Neural progenitor cell (in vitro differentiated cells): ENCODE data around the gene IFIT5. TPM values are rescaled to one million over a fixed set of nuclear protein-coding genes. Genes with fewer than 3 reads are reported as not detected.

Source experiments
- DNase-seq: peaks from one replicate; pipeline ENCODE4 v3.0.0-alpha.2; 2016; ENCODE audit warnings: low spot score
- H2AFZ ChIP-seq: fragments of 200-600 bp; sonication (generic); replicated peaks from 2 replicates; pipeline ENCODE4 v1.6.1; 2016; ENCODE audit warnings: antibody characterized with exemption
- H3F3A ChIP-seq: fragments of 200-600 bp; sonication (generic); 2 replicates; pipeline ENCODE4 v1.6.1; 2016; ENCODE audit warnings: antibody characterized with exemption, low read depth
- H3K27ac ChIP-seq: fragments of 200-600 bp; sonication (generic); 2 replicates; pipeline ENCODE4 v1.5.1; 2016; ENCODE audit warnings: mild to moderate bottlenecking
- H3K27me3 ChIP-seq: fragments of 200-600 bp; sonication (generic); 2 replicates; pipeline ENCODE4 v1.6.1; 2016; ENCODE audit warnings: mild to moderate bottlenecking, moderate library complexity
- H3K36me3 ChIP-seq: fragments of 200-600 bp; sonication (generic); 2 replicates; pipeline ENCODE4 v1.5.1; 2016
- H3K4me1 ChIP-seq: fragments of 200-600 bp; sonication (generic); 2 replicates; pipeline ENCODE4 v1.6.1; 2016; ENCODE audit warnings: mixed run types
- H3K4me2 ChIP-seq: fragments of 200-600 bp; sonication (generic); 2 replicates; pipeline ENCODE4 v1.6.1; 2016
- H3K4me3 ChIP-seq: fragments of 200-600 bp; sonication (generic); 2 replicates; pipeline ENCODE4 v1.5.1; 2016
- H3K79me2 ChIP-seq: fragments of 200-600 bp; sonication (generic); 2 replicates; pipeline ENCODE4 v1.6.1; 2016; ENCODE audit warnings: low read depth
- H3K9ac ChIP-seq: fragments of 200-600 bp; sonication (generic); 2 replicates; pipeline ENCODE4 v1.6.1; 2016
- H3K9me3 ChIP-seq: fragments of 200-600 bp; sonication (generic); 2 replicates; pipeline ENCODE4 v1.5.1; 2016; ENCODE audit warnings: low read depth
- H4K20me1 ChIP-seq: fragments of 200-600 bp; sonication (generic); 2 replicates; pipeline ENCODE4 v1.6.1; 2016; ENCODE audit warnings: low read depth
- H3K27ac Mint-ChIP-seq: 3 replicates; pipeline ENCODE4 v1.8.0; 2021; ENCODE audit warnings: mixed read lengths
- H3K27me3 Mint-ChIP-seq: 2 replicates; pipeline ENCODE4 v1.8.0; 2022; ENCODE audit warnings: low read depth, mild to moderate bottlenecking, inconsistent platforms, moderate library complexity, mixed read lengths; ENCODE audit not compliant: insufficient read depth
- H3K36me3 Mint-ChIP-seq: 3 replicates; pipeline ENCODE4 v1.8.0; 2021; ENCODE audit warnings: mixed read lengths
- H3K4me1 Mint-ChIP-seq: 3 replicates; pipeline ENCODE4 v1.8.0; 2021; ENCODE audit warnings: mixed read lengths
- H3K4me3 Mint-ChIP-seq: 3 replicates; pipeline ENCODE4 v1.8.0; 2021; ENCODE audit warnings: mild to moderate bottlenecking, moderate library complexity, mixed read lengths
- H3K9me3 Mint-ChIP-seq: 3 replicates; pipeline ENCODE4 v1.8.0; 2020; ENCODE audit warnings: mixed read lengths
- CTCF ChIP-seq: fragments of 200-600 bp; sonication (generic); IDR thresholded peaks from 2 replicates; pipeline ENCODE4 v1.5.1; 2017; ENCODE audit warnings: antibody characterized with exemption, mild to moderate bottlenecking
- EZH2 ChIP-seq: fragments of 200-600 bp; sonication (generic); IDR thresholded peaks from 2 replicates; pipeline ENCODE4 v1.6.1; 2017; ENCODE audit warnings: antibody characterized with exemption, mild to moderate bottlenecking, moderate library complexity
- EZH2phosphoT487 ChIP-seq: fragments of 200-600 bp; sonication (generic); IDR thresholded peaks from 2 replicates; pipeline ENCODE4 v1.6.1; 2017; ENCODE audit warnings: antibody characterized with exemption
- total RNA-seq: library from RNA; depleted of rRNA; stranded (reverse); fragments of >200 nt; gene quantifications from 2 replicates; pipeline ENCODE4 v1.2.3, GENCODE V29; 2015; ENCODE audit warnings: low replicate concordance

IFIT5 gene
- total RNA-seq, 1 donor from 2014 or later, result 7.0 TPM

DNA sequence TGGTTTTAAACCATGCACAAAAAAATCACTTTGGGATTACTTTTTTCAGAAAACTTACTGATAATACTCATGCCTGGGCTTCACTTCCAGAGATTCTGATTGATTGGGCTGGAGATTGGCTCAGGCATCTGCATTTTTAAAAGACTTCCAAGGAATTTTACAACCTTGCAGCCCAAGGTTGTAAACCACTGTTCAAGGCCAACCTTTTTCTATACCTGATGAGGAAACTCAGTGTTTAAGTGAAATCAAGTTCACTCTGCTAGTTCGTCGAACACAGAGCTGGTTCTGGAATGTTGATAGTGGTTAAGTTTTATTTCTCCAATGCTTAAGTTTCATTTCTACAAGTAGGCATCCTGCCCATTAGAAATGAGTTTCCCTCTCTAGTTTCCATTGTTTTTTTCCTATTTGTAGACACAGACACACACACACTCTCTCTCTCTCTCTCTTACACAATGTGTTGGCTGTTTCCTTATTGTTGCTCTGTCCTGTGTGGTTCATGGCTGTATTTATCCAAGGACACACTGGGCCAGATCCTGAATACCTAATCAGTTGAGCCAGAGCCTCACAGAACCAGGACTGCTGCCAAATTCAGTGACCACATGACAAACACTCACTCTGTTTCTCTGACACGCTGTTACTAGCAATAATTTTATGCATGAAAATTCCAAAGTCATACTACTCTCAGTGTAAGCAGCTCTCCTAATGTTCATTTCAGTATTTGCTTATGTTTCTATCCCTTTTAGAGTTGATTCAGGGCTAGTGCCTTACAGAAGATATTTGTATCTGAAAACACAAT is 40.3 kb upstream of the IFIT5 start:
- no peaks in the 10 kb centered on the region for H4K20me1 ChIP-seq
- no peak overlapping the region for H2AFZ ChIP-seq
- no peaks in the 10 kb centered on the region for H3K27me3 ChIP-seq
- Mint-ChIP-seq H3K36me3 (no peaks in the 10 kb centered on the region), H3K4me1 (peaks cover 21% of the 10 kb centered on the region), H3K27me3 (peaks cover 3% of the 10 kb centered on the region), H3K9me3 (no peaks in the 10 kb centered on the region), H3K27ac (no peak overlapping the region), H3K4me3 (no peak overlapping the region)
- DNase-seq, result no peak
- no peak overlapping the region for H3K9ac ChIP-seq
- H3F3A ChIP-seq, result no peaks in the 10 kb centered on the region
- no peak for TF ChIP-seq EZH2phosphoT487
- no peak for TF ChIP-seq CTCF
- no peak for TF ChIP-seq EZH2
- H3K4me2 ChIP-seq, result no peak overlapping the region
- H3K36me3 ChIP-seq, result no peaks in the 10 kb centered on the region
- H3K9me3 ChIP-seq, result no peaks in the 10 kb centered on the region
- H3K4me1 ChIP-seq, result peaks cover 3% of the 10 kb centered on the region
- H3K27ac ChIP-seq, result no peak overlapping the region
- no peak overlapping the region for H3K4me3 ChIP-seq
- no peaks in the 10 kb centered on the region for H3K79me2 ChIP-seq

DNA sequence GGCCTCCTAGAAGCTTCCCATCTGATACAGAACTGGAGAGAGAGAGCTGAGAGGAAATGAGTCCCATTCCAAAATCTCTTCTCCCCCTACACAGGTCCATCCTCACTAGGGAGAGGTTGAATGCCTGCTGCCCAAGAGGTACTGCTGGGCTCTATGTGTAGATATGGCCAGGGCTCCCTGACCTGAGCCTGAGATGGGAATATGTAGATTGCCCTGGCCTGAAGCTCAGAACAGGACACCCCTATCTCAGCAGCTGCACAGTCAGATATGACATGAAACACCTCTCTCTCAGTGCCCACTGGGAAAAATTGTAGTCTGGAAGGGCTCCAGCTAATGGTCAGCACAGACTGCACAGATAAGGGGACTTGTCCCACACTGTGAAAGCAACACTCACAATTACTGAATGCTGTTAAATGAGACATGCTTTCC is 39.6 kb upstream of the IFIT5 start:
- Mint-ChIP-seq H3K4me3 (no peak overlapping the region), H3K36me3 (no peaks in the 10 kb centered on the region), H3K4me1 (peaks cover 15% of the 10 kb centered on the region), H3K27me3 (peaks cover 3% of the 10 kb centered on the region), H3K27ac (no peak overlapping the region), H3K9me3 (no peaks in the 10 kb centered on the region)
- TF ChIP-seq CTCF, result no peak
- TF ChIP-seq EZH2, result no peak
- no peak for TF ChIP-seq EZH2phosphoT487
- no peak overlapping the region for H3K4me3 ChIP-seq
- no peaks in the 10 kb centered on the region for H3K79me2 ChIP-seq
- H2AFZ ChIP-seq, result no peak overlapping the region
- no peak overlapping the region for H3K4me2 ChIP-seq
- H3K27ac ChIP-seq, result no peak overlapping the region
- no peaks in the 10 kb centered on the region for H4K20me1 ChIP-seq
- H3K9me3 ChIP-seq, result no peaks in the 10 kb centered on the region
- H3F3A ChIP-seq, result no peaks in the 10 kb centered on the region
- no peak overlapping the region for H3K9ac ChIP-seq
- DNase-seq, result no peak
- H3K4me1 ChIP-seq, result no peaks in the 10 kb centered on the region
- no peaks in the 10 kb centered on the region for H3K27me3 ChIP-seq
- H3K36me3 ChIP-seq, result no peaks in the 10 kb centered on the region

GRCh38 chr10:89377705-89378637 is 36.4 kb upstream of the IFIT5 start, which contains the start of gene IFIT1B:
Gene IFIT1B (plus strand): TSS chr10:89378056. CDS start chr10:89378136, 80 bp downstream.
- H3K9me3 Mint-ChIP-seq, result no peaks in the 10 kb centered on the region
- H3K27ac Mint-ChIP-seq, result no peak within 1 kb of the TSS
- peaks cover 15% of the 10 kb centered on the region for H3K4me1 Mint-ChIP-seq
- Histone ChIP-seq H3F3A (no peaks in the 10 kb centered on the region), H2AFZ (no peak within 1 kb of the TSS), H3K9me3 (no peaks in the 10 kb centered on the region), H3K9ac (no peak within 1 kb of the TSS), H3K4me3 (no peak within 1 kb of the TSS), H3K4me2 (no peak within 1 kb of the TSS), H4K20me1 (no peaks in the 10 kb centered on the region), H3K36me3 (no peaks in the 10 kb centered on the region), H3K27me3 (no peaks in the 10 kb centered on the region), H3K79me2 (no peaks in the 10 kb centered on the region), H3K27ac (no peak within 1 kb of the TSS), H3K4me1 (no peaks in the 10 kb centered on the region)
- no peak for DNase-seq
- H3K27me3 Mint-ChIP-seq, result peaks cover 3% of the 10 kb centered on the region
- no peak for TF ChIP-seq EZH2phosphoT487
- no peak for TF ChIP-seq EZH2
- TF ChIP-seq CTCF, result no peak
- H3K4me3 Mint-ChIP-seq, result no peak within 1 kb of the TSS
- H3K36me3 Mint-ChIP-seq, result no peaks in the 10 kb centered on the region
